RPMI8226 (cell line): ENCODE results near the gene MYOZ3.

Experiments
- DNase-seq: peaks from one replicate; pipeline ENCODE4 v3.0.0-alpha.2; 2015

Gene MYOZ3

DNA sequence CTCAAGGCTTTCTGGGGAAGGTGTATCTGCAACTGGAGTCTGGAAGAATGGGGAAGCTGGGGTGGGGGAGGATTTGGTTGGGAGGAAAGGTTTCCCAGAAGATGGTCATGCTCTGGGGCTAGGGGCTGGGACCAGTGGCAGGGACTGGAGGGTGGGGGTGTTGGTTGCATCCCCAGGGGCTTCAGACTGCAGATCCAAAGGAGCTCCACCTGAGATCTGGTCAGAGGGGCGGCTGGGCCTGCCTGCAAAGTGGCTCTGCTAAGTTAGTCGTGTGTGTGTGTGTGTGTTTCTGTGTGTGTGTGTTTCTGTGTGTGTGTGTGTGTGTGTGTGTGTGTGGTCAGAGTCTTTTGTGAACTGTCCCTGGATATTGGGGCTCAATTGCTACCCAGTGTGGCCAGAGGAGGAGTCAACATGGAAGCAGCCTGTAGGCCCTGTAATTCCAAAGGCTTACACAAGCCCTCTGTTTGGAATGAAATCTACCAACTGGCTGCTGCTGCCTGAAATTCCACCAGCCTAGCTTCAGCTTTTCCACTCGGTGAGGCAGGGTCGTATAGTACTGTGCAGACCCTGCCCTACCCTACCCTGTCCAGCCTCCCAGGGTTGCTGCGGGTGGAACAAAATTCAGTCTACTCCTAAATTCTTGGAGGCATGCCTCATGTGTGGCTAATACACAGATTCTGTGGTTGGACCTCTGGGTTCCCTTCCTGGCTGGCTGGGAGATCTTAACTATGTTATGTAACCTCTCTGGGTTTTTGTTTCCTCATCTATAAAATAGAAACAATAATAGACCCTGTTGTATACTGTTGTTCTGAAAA lies 33.1 kb upstream of the MYOZ3 start:
- DNase-seq: no peak

DNA sequence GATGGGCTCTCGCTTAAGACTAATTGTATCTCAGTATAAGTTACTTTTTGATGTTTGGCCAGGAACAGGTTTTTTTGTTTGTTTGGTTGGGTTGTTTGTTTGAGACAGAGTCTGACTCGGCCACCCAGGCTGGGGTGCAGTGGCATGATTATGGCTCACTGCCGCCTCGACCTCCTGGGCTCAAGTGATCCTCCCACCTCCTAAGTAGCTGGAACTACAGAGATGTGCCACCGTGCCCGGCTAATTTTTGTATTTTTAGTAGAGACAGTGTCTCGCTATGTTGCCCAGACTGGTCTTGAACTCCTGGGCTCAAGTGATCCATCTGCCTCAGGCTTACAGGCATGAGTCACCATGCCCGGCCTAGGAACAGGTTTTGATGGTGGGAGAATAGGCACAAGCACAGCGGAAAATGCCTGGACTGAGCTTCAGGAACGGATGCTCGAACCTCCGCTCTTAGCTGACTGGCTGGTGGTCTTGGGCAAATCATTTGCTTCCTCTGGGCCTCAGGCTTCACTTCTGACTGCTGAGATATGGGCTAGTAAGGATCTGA lies 32.0 kb upstream of the MYOZ3 start:
- no peak for DNase-seq

GRCh38 chr5:150630016-150630415 lies 31.0 kb upstream of the MYOZ3 start:
- DNase-seq: no peak

DNA sequence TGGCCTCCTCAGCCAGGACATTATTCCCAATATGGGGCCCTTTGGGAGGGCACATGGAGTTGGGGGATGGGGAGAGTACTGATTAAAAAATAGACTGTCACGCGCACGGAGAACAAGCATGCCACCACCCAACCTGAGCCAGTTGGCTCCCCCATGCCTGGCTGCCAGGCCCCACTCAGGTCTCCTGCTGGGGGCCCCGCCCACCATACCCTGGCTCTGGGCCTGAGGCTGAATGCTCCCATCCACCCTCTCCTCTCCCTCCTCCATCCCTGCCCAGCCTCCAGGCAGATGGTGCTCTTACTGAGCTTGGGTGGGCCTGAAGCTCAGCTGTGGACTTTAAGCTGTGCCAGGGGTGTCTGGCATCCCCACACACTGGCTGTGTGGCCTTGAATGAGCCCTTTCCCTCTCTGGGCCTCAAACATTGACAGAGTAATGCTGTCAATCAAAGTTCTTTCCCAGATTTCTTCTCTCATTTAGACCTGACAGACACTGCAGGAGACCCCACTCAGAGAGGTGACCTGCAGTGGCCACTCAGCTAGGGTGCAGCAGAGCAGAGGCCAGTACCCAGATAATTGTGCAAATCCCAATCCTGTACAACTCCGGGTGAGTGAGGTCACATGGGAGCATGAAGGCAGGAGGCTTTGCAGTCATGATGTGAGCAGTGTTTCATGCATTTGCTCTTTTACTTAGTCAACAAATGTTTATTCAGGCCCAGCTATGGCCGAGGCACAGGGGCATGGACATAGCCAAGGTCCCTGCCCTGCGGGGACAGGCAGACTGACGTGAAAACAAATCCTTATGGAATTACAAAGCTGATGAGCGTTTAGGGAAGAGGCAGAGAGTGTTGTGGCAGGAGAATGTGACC lies 30.4 kb upstream of the MYOZ3 start:
- DNase-seq: no peak

DNA sequence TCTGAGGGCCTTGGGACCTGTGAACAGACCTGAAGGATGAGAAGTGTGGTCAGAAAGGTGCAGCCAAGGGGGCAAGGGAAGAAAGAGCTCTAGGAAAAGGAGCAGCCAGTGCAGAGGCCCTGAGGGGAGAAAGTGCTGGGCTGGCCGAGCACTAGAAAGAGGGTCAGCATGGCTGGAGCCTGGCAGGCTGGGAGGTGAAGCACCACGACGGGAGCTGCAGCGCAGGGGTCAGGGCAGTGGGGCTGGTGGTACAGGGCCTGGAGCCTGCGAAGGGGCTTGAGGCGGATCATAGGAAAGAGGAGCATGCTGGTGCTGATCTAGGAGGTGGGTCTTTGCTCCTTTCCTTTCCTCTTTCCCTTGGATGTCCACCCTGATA lies 29.7 kb upstream of the MYOZ3 start:
- no peak for DNase-seq

GRCh38 chr5:150632305-150633160 lies 28.5 kb upstream of the MYOZ3 start:
- DNase-seq: no peak

DNA sequence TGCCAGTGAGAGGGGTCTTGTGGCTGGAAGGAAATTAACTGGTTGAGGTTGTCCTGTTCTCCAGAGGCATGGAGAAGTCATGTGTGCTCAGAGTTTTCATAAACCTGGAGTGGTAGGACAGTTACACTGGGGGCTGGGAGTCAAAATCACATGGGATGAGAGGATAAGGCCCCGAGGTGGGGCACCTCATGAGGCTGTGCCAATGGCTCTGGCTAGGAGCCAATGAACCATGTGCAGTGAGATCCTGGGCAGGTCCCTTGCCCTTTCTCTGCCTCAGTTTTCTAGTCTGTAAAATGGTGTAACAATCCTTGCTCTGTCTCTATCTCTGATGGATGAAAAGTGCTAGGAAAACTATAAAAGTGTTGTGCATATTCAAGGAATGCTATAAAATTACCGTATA lies 27.6 kb upstream of the MYOZ3 start:
- no peak for DNase-seq

DNA sequence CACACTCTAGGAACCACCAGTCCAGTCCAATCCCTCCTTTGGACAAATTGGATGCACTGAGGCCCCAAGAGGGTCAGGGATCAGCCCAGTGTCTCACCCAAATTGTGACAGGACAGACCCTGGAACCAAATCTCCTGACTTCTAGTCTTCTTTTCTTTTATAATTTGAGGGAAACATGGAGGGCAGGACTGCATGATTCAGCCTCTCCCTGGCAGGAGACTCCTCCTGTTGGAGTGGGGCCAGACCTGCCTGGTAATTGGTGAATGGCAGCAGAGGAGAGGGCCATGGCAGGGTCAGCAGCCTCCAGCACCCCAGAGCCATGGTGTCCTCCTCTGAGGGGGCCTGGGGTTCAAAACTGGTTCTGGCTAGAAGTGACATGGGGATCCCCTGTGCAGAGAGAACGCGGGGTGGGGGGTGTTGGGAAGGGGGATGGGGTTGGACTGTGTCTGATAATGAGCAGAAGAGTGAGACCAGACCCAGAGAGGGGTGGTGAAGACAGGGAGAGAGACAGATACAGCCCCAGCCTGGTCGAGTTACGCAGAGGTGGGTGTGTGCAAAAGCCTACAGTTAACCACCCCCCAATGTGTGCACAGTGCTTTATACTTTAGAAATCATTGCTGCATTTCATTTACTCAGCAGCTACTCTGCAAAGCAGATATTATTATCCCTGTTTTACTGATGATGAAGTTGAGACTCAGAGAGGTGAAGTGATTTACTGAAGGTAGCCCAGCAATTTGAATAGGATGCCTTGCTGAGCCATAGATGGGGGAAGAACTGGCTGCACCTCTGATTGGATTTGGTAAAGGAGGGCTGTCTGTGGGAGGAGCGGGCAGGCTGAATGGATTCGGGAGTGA lies 24.4 kb upstream of the MYOZ3 start:
- DNase-seq: no peak

GRCh38 chr5:150637245-150638052 lies 23.6 kb upstream of the MYOZ3 start:
- no peak for DNase-seq

- no peak for DNase-seq
These were observed 23.0 kb upstream of the MYOZ3 start for GRCh38 chr5:150638053-150638444.

GRCh38 chr5:150638488-150639376 lies 22.3 kb upstream of the MYOZ3 start:
- DNase-seq: no peak

- DNase-seq: no peak
These were observed 21.7 kb upstream of the MYOZ3 start for GRCh38 chr5:150639377-150639692.

GRCh38 chr5:150639751-150640150 lies 21.3 kb upstream of the MYOZ3 start:
- no peak for DNase-seq

DNA sequence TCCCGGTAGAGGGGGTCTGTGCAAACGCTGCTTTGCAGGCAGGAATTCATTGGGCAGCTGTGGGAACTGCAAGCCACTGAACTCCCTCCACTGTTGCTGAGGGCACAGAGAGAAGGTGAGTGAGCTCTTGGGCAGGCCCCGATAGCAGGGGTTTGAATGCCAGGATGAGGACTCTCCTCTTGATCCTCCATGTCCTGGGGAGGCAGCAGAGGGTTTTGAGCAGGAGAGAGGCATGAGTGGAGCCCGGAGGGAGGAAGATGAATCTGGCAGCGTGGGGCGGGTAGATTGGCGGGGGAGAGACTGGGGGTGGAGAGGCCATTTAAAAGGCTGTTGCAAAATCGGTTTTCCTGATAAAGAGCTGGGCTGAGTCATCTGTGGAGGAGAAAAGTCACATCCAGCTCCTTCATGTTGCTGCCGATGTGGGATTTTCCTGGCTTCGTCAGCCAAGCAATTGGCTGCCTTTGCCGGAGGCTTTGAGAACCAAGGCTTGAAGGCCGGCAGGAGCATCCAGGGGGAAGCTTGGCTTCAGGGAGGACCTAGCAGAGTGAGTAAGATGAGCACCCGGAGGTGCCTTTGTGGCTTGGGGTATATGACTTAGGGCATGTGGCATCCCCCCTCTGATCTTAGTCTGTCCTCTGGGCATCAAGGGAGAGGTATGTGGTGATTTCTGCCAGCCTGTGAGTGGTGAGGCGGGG lies 20.6 kb upstream of the MYOZ3 start, which contains the start of gene SYNPO:
Gene SYNPO, plus strand, starts transcription at position 350 of the 695 bp plus-strand sequence. CDS start 7,616 bp downstream, outside the sequence.
- DNase-seq: no peak

DNA sequence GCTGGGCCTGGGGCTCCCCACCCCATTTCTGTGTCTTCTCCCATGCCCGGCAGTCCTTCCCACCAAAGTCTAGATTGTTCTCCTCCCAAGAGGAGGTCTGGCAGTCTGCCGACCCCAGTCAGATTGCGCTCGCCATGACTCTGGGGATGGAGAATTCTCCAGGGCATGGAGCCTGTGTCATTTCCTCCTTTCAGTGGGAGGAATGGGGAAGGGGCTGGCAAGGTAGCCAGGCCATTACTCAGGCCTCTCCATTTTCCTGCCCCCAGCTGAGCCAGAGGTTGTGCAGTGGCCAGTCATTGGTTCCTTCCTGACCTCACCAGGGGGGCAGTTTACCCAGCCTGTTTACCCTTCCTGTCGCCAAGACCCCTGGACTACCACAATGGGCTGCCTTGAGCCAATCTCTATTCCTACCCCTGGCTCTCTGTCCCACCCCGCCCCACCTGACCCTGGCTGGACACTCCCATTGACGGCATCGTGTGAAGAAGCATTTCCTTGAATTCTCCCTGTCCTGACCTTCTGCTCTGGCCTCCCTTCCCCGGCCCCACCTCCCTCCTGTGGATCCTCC lies 20.0 kb upstream of the MYOZ3 start:
- no peak for DNase-seq

GRCh38 chr5:150641824-150642566 lies 19.1 kb upstream of the MYOZ3 start:
- no peak for DNase-seq

- no peak for DNase-seq
These were observed 18.5 kb upstream of the MYOZ3 start for GRCh38 chr5:150642567-150642927.

- no peak for DNase-seq
These were observed 17.9 kb upstream of the MYOZ3 start for GRCh38 chr5:150642991-150643710.
